K562 (cell line): Measurements from ENCODE around the gene OPRL1. TPM values are rescaled to one million over a fixed set of nuclear protein-coding genes. Genes with fewer than 3 reads are reported as not detected.
A peak's percentile ranks its signal among the peaks of the same experiment; 100 is the strongest.

Source experiments
- CCAR2 ChIP-seq: fragments of 200-400 bp; formaldehyde crosslinking; IDR thresholded peaks from 2 replicates; pipeline ENCODE4 v1.6.1; 2017; ENCODE audit warnings: mild to moderate bottlenecking, low read depth, low read length
- CHD4 ChIP-seq: fragments of 200-600 bp; sonication (generic); IDR thresholded peaks from 3 replicates; pipeline ENCODE4 v1.6.1; 2012; ENCODE audit warnings: low read depth, mild to moderate bottlenecking, mixed read lengths, low read length, inconsistent platforms; ENCODE audit not compliant: insufficient read depth, insufficient replicate concordance, poor library complexity, severe bottlenecking
- E2F3 ChIP-seq: fragments of 250-450 bp; sonication (Bioruptor Pico); IDR thresholded peaks from 2 replicates; pipeline ENCODE4 v1.4.0; 2020; ENCODE audit warnings: mild to moderate bottlenecking
- JUNB ChIP-seq: fragments of 450-650 bp; formaldehyde crosslinking; conservative IDR thresholded peaks from 2 replicates; pipeline ENCODE4 v1.4.0; 2020; ENCODE audit warnings: mild to moderate bottlenecking
- NFE2 ChIP-seq: IDR thresholded peaks from 2 replicates; pipeline ENCODE4 v1.6.1; 2014; ENCODE audit warnings: antibody characterized with exemption, low read depth
- NFIC ChIP-seq: fragments of 450-650 bp; IDR thresholded peaks from 2 replicates; pipeline ENCODE4 v1.6.1; 2017; ENCODE audit warnings: mild to moderate bottlenecking, inconsistent platforms
- NR2F6 ChIP-seq: fragments of 450-650 bp; formaldehyde crosslinking; IDR thresholded peaks from 2 replicates; pipeline ENCODE4 v1.4.0; 2020; ENCODE audit warnings: mild to moderate bottlenecking
- RAD21 ChIP-seq, 2 experiments: fragments of 250-450 bp in 1 of 2; fragments of 450-650 bp in 1 of 2; sonication (Bioruptor Pico) in 1 of 2; formaldehyde crosslinking in 1 of 2; IDR thresholded peaks in 1 of 2; conservative IDR thresholded peaks in 1 of 2; 2 replicates each; pipeline versions ENCODE4 v1.4.0 to v1.8.0; 2020 to 2022; ENCODE audit warnings: mild to moderate bottlenecking in 2 of 2, moderate library complexity in 1 of 2
- RFX1 ChIP-seq: fragments of 450-650 bp; IDR thresholded peaks from 2 replicates; pipeline ENCODE4 v1.6.1; 2016; ENCODE audit warnings: mild to moderate bottlenecking, moderate library complexity
- SRSF1 ChIP-seq: fragments of 200-400 bp; formaldehyde crosslinking; IDR thresholded peaks from 2 replicates; pipeline ENCODE4 v1.6.1; 2017; ENCODE audit warnings: mild to moderate bottlenecking, low read depth, low read length, moderate library complexity
- TARDBP ChIP-seq: fragments of 450-650 bp; IDR thresholded peaks from 2 replicates; pipeline ENCODE4 v1.6.1; 2016
- ZBTB17 ChIP-seq: fragments of 450-650 bp; formaldehyde crosslinking; IDR thresholded peaks from 2 replicates; pipeline ENCODE4 v1.4.0; 2020; ENCODE audit warnings: mild to moderate bottlenecking
- ZNF143 ChIP-seq: sonication (generic); formaldehyde crosslinking; IDR thresholded peaks from 2 replicates; pipeline ENCODE4 v1.9.0; 2022; ENCODE audit warnings: mild to moderate bottlenecking, missing genetic modification reagents
- ZNF232 ChIP-seq: sonication (generic); formaldehyde crosslinking; IDR thresholded peaks from 2 replicates; pipeline ENCODE4 v1.8.0; 2022; ENCODE audit warnings: mild to moderate bottlenecking, missing genetic modification reagents
- ZNF76 ChIP-seq: fragments of 250-450 bp; sonication (Bioruptor Pico); IDR thresholded peaks from 2 replicates; pipeline ENCODE4 v1.4.0; 2020; ENCODE audit warnings: mild to moderate bottlenecking, moderate library complexity, borderline replicate concordance
- ZNF780A ChIP-seq: fragments of 250-450 bp; sonication (Bioruptor Pico); IDR thresholded peaks from 2 replicates; pipeline ENCODE4 v1.5.0; 2021; ENCODE audit warnings: mild to moderate bottlenecking
- polyA plus RNA-seq, 8 experiments: library from polyadenylated mRNA; depleted of rRNA in 4 of 8; stranded (reverse) in 5 of 8; unstranded in 3 of 8; fragments of >200 nt; fragmentation: Nextera tagmentation in 2 of 8; fragmentation: Illumina TruSeq in 1 of 8; extraction: Ambion mirVana in 2 of 8; extraction: Trizol in 1 of 8; gene quantifications; 2 replicates each; pipeline versions ENCODE4 v1.2.1 to v1.2.3, GENCODE V29; 2011 to 2014; ENCODE audit warnings: inconsistent platforms in 1 of 8, missing spikeins in 1 of 8
- total RNA-seq, 7 experiments: library from RNA; depleted of rRNA in 6 of 7; stranded (reverse); fragments of >200 nt in 6 of 7; fragmentation: Illumina TruSeq in 2 of 7; extraction: Trizol in 2 of 7; gene quantifications; 2 replicates each; pipeline versions ENCODE4 v1.2.1 to v1.2.3, GENCODE V29; 2011 to 2021; ENCODE audit warnings: low replicate concordance in 1 of 7
- TF ChIP-seq, protein P1 (sequence below), 2 experiments: fragments of 450-650 bp in 1 of 2; sonication (generic) in 1 of 2; formaldehyde crosslinking; conservative IDR thresholded peaks; 2 replicates each; pipeline versions ENCODE4 v1.4.0 to v1.8.1; 2020 to 2022; ENCODE audit warnings: mild to moderate bottlenecking in 1 of 2, missing genetic modification reagents in 1 of 2
- TF ChIP-seq, protein P2 (sequence below): fragments of 250-450 bp; sonication (Bioruptor Pico); IDR thresholded peaks from 2 replicates; pipeline ENCODE4 v1.6.1; 2021; ENCODE audit warnings: mild to moderate bottlenecking
- TF ChIP-seq, protein P3 (sequence below), 3 experiments: IDR thresholded peaks in 2 of 3; conservative IDR thresholded peaks in 1 of 3; 2 replicates each; pipeline ENCODE4 v1.5.1; 2011 to 2012; ENCODE audit warnings: low read length in 3 of 3, mild to moderate bottlenecking in 3 of 3, control low read depth in 2 of 3, improper control_type of control experiment in 1 of 3, inconsistent platforms in 1 of 3, low read depth in 1 of 3, mixed read lengths in 1 of 3, moderate library complexity in 1 of 3; ENCODE audit not compliant: insufficient read depth in 2 of 3
- TF ChIP-seq, protein P4 (sequence below): fragments of 250-450 bp; sonication (Bioruptor Pico); IDR thresholded peaks from 2 replicates; pipeline ENCODE4 v1.5.0; 2021

OPRL1 gene
- total and polyA plus RNA-seq, 9 of the 15 experiments (the other 6 are each of a cell fraction or from before 2014, with no cell fraction given) = 0.06 to 0.33 (median 0.11) TPM; not detected in 2

DNA sequence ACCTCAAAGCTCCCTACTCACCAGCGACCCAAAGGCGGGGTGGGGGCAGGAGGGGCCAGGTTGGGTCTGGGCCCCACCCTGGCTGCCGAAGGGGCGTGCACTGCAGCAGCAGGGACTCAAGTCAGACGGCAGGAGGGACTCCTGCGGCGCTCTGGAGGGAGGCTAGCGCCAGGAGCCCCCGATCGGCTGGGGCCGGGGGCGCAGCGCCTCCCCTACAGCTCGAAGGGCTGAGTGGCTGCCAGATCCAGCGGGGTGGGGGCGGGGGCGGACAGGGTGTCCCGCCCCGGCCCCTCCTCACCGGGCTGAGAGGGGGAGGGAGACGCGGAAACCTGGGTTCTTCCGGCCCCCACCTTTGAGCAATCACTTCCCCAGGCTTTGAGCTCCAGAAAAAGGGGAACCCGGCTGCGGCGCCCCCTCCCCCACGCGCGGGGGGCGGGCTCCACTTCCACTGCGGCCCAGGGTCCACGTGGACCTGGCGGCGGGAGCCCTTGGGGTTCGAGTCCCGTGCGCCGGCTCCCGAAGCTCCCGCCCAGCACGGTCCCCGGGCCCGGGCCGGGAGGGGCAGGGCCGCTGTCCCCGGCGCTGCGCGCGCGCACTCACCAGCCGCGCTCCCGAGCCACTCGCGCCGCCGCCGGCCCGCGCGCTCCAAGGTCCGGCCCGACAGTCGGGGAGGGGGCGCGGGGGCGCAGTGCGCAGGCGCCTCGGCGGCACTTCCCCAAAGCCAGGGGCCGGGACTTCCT lies 439 bp upstream of the OPRL1 start, which contains the start of gene RGS19 (continued):
- TF ChIP-seq TARDBP (peak; percentile 45; the same call in 1 of the 2 replicates), RFX1 (no peak), CCAR2 (no peak), ZNF780A (CRISPR knock-in tag) (no peak), CHD4 (no peak), SRSF1 (no peak), NR2F6 (no peak), RAD21 (CRISPR knock-in tag; conservative IDR thresholded peaks at IDR 0.05 in 1 of 2, IDR thresholded peaks at IDR 0.05 in 1 of 2) (no peak), ZNF232 (CRISPR knock-in tag) (no peak), E2F3 (CRISPR knock-in tag) (0 out of 2 replicates have a peak, but pooled peaks have one; percentile 43), JUNB (no peak), NFIC (peak; percentile 28), NFE2 (no peak), ZBTB17 (no peak), ZNF143 (no peak), ZNF76 (CRISPR knock-in tag) (no peak)
- TF ChIP-seq, protein P1, sequence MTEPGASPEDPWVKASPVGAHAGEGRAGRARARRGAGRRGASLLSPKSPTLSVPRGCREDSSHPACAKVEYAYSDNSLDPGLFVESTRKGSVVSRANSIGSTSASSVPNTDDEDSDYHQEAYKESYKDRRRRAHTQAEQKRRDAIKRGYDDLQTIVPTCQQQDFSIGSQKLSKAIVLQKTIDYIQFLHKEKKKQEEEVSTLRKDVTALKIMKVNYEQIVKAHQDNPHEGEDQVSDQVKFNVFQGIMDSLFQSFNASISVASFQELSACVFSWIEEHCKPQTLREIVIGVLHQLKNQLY (CRISPR knock-in tag; conservative IDR thresholded peaks at IDR 0.05) = no peak
- TF ChIP-seq, protein P2, sequence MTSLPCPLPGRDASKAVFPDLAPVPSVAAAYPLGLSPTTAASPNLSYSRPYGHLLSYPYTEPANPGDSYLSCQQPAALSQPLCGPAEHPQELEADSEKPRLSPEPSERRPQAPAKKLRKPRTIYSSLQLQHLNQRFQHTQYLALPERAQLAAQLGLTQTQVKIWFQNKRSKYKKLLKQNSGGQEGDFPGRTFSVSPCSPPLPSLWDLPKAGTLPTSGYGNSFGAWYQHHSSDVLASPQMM (CRISPR knock-in tag) = no peak
- TF ChIP-seq, protein P3, sequence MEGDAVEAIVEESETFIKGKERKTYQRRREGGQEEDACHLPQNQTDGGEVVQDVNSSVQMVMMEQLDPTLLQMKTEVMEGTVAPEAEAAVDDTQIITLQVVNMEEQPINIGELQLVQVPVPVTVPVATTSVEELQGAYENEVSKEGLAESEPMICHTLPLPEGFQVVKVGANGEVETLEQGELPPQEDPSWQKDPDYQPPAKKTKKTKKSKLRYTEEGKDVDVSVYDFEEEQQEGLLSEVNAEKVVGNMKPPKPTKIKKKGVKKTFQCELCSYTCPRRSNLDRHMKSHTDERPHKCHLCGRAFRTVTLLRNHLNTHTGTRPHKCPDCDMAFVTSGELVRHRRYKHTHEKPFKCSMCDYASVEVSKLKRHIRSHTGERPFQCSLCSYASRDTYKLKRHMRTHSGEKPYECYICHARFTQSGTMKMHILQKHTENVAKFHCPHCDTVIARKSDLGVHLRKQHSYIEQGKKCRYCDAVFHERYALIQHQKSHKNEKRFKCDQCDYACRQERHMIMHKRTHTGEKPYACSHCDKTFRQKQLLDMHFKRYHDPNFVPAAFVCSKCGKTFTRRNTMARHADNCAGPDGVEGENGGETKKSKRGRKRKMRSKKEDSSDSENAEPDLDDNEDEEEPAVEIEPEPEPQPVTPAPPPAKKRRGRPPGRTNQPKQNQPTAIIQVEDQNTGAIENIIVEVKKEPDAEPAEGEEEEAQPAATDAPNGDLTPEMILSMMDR (IDR thresholded peaks at IDR 0.05 in 2 of 3, conservative IDR thresholded peaks at IDR 0.05 in 1 of 3; ENCODE audit: insufficient read depth in 2 of 3, low read depth in 1 of 3, low read length in 3 of 3) = no peak
- TF ChIP-seq, protein P4, sequence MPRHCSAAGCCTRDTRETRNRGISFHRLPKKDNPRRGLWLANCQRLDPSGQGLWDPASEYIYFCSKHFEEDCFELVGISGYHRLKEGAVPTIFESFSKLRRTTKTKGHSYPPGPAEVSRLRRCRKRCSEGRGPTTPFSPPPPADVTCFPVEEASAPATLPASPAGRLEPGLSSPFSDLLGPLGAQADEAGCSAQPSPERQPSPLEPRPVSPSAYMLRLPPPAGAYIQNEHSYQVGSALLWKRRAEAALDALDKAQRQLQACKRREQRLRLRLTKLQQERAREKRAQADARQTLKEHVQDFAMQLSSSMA = 0 out of 2 replicates have a peak, but pooled peaks have one; percentile 45
